H9 (cell line): Measurements from ENCODE around the gene TMEM147. TPM values are rescaled to one million over a fixed set of nuclear protein-coding genes. Genes with fewer than 3 reads are reported as not detected.

Experiments used
- DNase-seq: peaks from one replicate; pipeline ENCODE4 v3.0.0-alpha.2; 2017
- H2AFZ ChIP-seq: one replicate; pipeline ENCODE4 v1.6.1; 2013; ENCODE audit warnings: mild to moderate bottlenecking, low read length, control low read depth, moderate library complexity
- H2AK5ac ChIP-seq: 2 replicates; pipeline ENCODE4 v1.6.1; 2013; ENCODE audit warnings: low read length, control low read depth, mixed read lengths; ENCODE audit not compliant: insufficient read length
- H2BK120ac ChIP-seq: one replicate; pipeline ENCODE4 v1.6.1; 2013; ENCODE audit warnings: low read depth, mild to moderate bottlenecking, low read length, control low read depth, inconsistent platforms; ENCODE audit not compliant: poor library complexity, severe bottlenecking
- H2BK12ac ChIP-seq: 2 replicates; pipeline ENCODE4 v1.6.1; 2013; ENCODE audit warnings: low read length, control low read depth, mixed read lengths, low read depth; ENCODE audit not compliant: insufficient read length
- H2BK15ac ChIP-seq: 2 replicates; pipeline ENCODE4 v1.6.1; 2013; ENCODE audit warnings: low read depth, low read length, control low read depth
- H2BK20ac ChIP-seq: one replicate; pipeline ENCODE4 v1.6.1; 2013; ENCODE audit warnings: low read depth, mild to moderate bottlenecking, low read length, control low read depth, inconsistent platforms; ENCODE audit not compliant: poor library complexity, severe bottlenecking
- H2BK5ac ChIP-seq: 2 replicates; pipeline ENCODE4 v1.6.1; 2013; ENCODE audit warnings: low read length, control low read depth, mixed read lengths; ENCODE audit not compliant: insufficient read length
- H3K14ac ChIP-seq: 2 replicates; pipeline ENCODE4 v1.6.1; 2013; ENCODE audit warnings: low read length, control low read depth; ENCODE audit not compliant: insufficient read depth
- H3K18ac ChIP-seq: 2 replicates; pipeline ENCODE4 v1.6.1; 2013; ENCODE audit warnings: low read depth, mild to moderate bottlenecking, mixed read lengths, low read length, control low read depth; ENCODE audit not compliant: insufficient read length
- H3K23ac ChIP-seq: 2 replicates; pipeline ENCODE4 v1.6.1; 2013; ENCODE audit warnings: low read length, control low read depth, mixed read lengths, low read depth; ENCODE audit not compliant: insufficient read length
- H3K23me2 ChIP-seq: 2 replicates; pipeline ENCODE4 v1.6.1; 2013; ENCODE audit warnings: low read depth, mild to moderate bottlenecking, mixed read lengths, low read length, control low read depth; ENCODE audit not compliant: insufficient read length, poor library complexity, severe bottlenecking
- H3K27ac ChIP-seq: 2 replicates; pipeline ENCODE4 v1.5.1; 2013; ENCODE audit warnings: low read length, control low read depth, mixed read lengths, low read depth; ENCODE audit not compliant: insufficient read length
- H3K27me3 ChIP-seq: 2 replicates; pipeline ENCODE4 v1.6.1; 2013; ENCODE audit warnings: low read length, control low read depth, inconsistent platforms; ENCODE audit not compliant: insufficient read depth
- H3K4ac ChIP-seq: 2 replicates; pipeline ENCODE4 v1.6.1; 2013; ENCODE audit warnings: low read depth, mild to moderate bottlenecking, control low read depth, inconsistent platforms, low read length, moderate library complexity
- H3K4me1 ChIP-seq: 2 replicates; pipeline ENCODE4 v1.6.1; 2013; ENCODE audit warnings: low read length, control low read depth, inconsistent platforms; ENCODE audit not compliant: insufficient read depth
- H3K4me2 ChIP-seq: 2 replicates; pipeline ENCODE4 v1.6.1; 2013; ENCODE audit warnings: low read length, control low read depth, mixed read lengths; ENCODE audit not compliant: insufficient read length, insufficient read depth
- H3K56ac ChIP-seq: 2 replicates; pipeline ENCODE4 v1.6.1; 2013; ENCODE audit warnings: low read depth, mild to moderate bottlenecking, mixed read lengths, low read length, control low read depth; ENCODE audit not compliant: insufficient read length
- H3K79me1 ChIP-seq: 2 replicates; pipeline ENCODE4 v1.6.1; 2013; ENCODE audit warnings: low read depth, mild to moderate bottlenecking, moderate library complexity, low read length, control low read depth, inconsistent platforms; ENCODE audit not compliant: insufficient read depth, poor library complexity, severe bottlenecking
- H3K79me2 ChIP-seq: 2 replicates; pipeline ENCODE4 v1.6.1; 2013; ENCODE audit warnings: low read length, control low read depth, inconsistent platforms; ENCODE audit not compliant: insufficient read depth
- H3K9ac ChIP-seq: 2 replicates; pipeline ENCODE4 v1.6.1; 2013; ENCODE audit warnings: low read length, control low read depth, mixed read lengths; ENCODE audit not compliant: insufficient read length; ENCODE audit errors: extremely low read depth
- H3K9me3 ChIP-seq: one replicate; pipeline ENCODE4 v1.6.1; 2013; ENCODE audit warnings: low read depth, low read length, inconsistent platforms; ENCODE audit not compliant: control insufficient read depth
- H3T11ph ChIP-seq: one replicate; pipeline ENCODE4 v1.6.1; 2013; ENCODE audit warnings: mild to moderate bottlenecking, low read length, control low read depth, inconsistent platforms
- H4K20me1 ChIP-seq: one replicate; pipeline ENCODE4 v1.6.1; 2013; ENCODE audit not compliant: control insufficient read depth, insufficient read length, insufficient read depth
- H4K5ac ChIP-seq: 2 replicates; pipeline ENCODE4 v1.6.1; 2013; ENCODE audit warnings: low read depth, mild to moderate bottlenecking, mixed read lengths, low read length, control low read depth; ENCODE audit not compliant: insufficient read length
- H4K8ac ChIP-seq: replicated peaks from 2 replicates; pipeline ENCODE4 v1.6.1; 2013; ENCODE audit warnings: low read length, control low read depth, mixed read lengths, low read depth; ENCODE audit not compliant: insufficient read length
- H4K91ac ChIP-seq: 2 replicates; pipeline ENCODE4 v1.6.1; 2013; ENCODE audit warnings: low read depth, mild to moderate bottlenecking, moderate library complexity, mixed read lengths, low read length, control low read depth; ENCODE audit not compliant: insufficient read length
- H3K27ac Mint-ChIP-seq, 3 experiments: 2 replicates in 2 of 3; 3 replicates in 1 of 3; pipeline ENCODE4 v1.8.0; 2020 to 2021; ENCODE audit warnings: mixed read lengths in 3 of 3, mild to moderate bottlenecking in 1 of 3, moderate library complexity in 1 of 3
- H3K27me3 Mint-ChIP-seq: 2 replicates; pipeline ENCODE4 v1.8.0; 2021; ENCODE audit warnings: low read depth, mild to moderate bottlenecking, moderate library complexity, mixed read lengths
- H3K36me3 Mint-ChIP-seq, 3 experiments: 2 replicates in 2 of 3; 3 replicates in 1 of 3; pipeline ENCODE4 v1.8.0; 2020 to 2021; ENCODE audit warnings: low read depth in 3 of 3, mixed read lengths in 3 of 3; ENCODE audit not compliant: insufficient read depth in 1 of 3
- H3K4me1 Mint-ChIP-seq, 2 experiments: 2 replicates each; pipeline ENCODE4 v1.8.0; 2020; ENCODE audit warnings: mixed read lengths in 2 of 2
- H3K4me3 Mint-ChIP-seq, 2 experiments: 2 replicates in 1 of 2; 3 replicates in 1 of 2; pipeline ENCODE4 v1.8.0; 2020 to 2021; ENCODE audit warnings: mild to moderate bottlenecking in 2 of 2, mixed read lengths in 2 of 2, moderate library complexity in 1 of 2
- H3K9me3 Mint-ChIP-seq, 2 experiments: 2 replicates in 1 of 2; 3 replicates in 1 of 2; pipeline ENCODE4 v1.8.0; 2020; ENCODE audit warnings: mild to moderate bottlenecking in 2 of 2, mixed read lengths in 2 of 2, moderate library complexity in 1 of 2
- CTCF ChIP-seq: fragments of 200-600 bp; sonication (generic); conservative IDR thresholded peaks from 3 replicates; pipeline ENCODE4 v1.8.0; 2021; ENCODE audit warnings: antibody characterized with exemption, mild to moderate bottlenecking
- WGBS: extraction: QIAGEN DNeasy Blood & Tissue Kit; methylation state at CpG from one replicate; pipeline ENCODE4 v1.1.7; 2013; ENCODE audit warnings: missing lambda C conversion rate, low lambda C conversion rate, mixed read lengths; ENCODE audit not compliant: insufficient read length; ENCODE audit errors: extremely low coverage; 5-methylcytosine and 5-hydroxymethylcytosine counted together
- total RNA-seq: library from RNA; stranded (reverse); gene quantifications from 2 replicates; pipeline ENCODE4 v1.2.1, GENCODE V29; 2021

Gene TMEM147
- total RNA-seq, 1 experiment from 2014 or later: 125 TPM

GRCh38 chr19:35502751-35503150 lies 42.7 kb upstream of the TMEM147 start:
- H3K27me3 ChIP-seq: no peaks in the 10 kb centered on the region
- Mint-ChIP-seq H3K27ac (peak overlapping the region in 2 of 3 experiments; percentile 72 to 79; a peak in 2 of 7 replicates), H3K36me3 (peaks cover 63 to 95% (median 94%) of the 10 kb centered on the region in 3 experiments; a peak in 6 of 7 replicates), H3K4me3 (no peak overlapping the region), H3K9me3 (no peaks in the 10 kb centered on the region), H3K27me3 (no peaks in the 10 kb centered on the region), H3K4me1 (peaks cover 5 to 10% of the 10 kb centered on the region in 2 experiments; a peak in 2 of 4 replicates)
- H3K79me2 ChIP-seq: no peaks in the 10 kb centered on the region; the same call in 1 of the 2 replicates
- DNase-seq: no peak
- H3K9ac ChIP-seq: no peak overlapping the region
- WGBS: no CpG with 5 or more reads among the region's 4 CpGs
- no peak overlapping the region for H4K5ac ChIP-seq
- H4K91ac ChIP-seq: no peak overlapping the region
- H3K79me1 ChIP-seq: no peaks in the 10 kb centered on the region
- no peak overlapping the region for H3K4ac ChIP-seq
- H2BK20ac ChIP-seq: no peak overlapping the region
- no peak overlapping the region for H4K8ac ChIP-seq
- no peaks in the 10 kb centered on the region for H3K23me2 ChIP-seq
- H2AFZ ChIP-seq: no peak overlapping the region
- no peaks in the 10 kb centered on the region for H3K4me1 ChIP-seq
- H3K14ac ChIP-seq: no peak overlapping the region
- no peaks in the 10 kb centered on the region for H4K20me1 ChIP-seq
- no peak overlapping the region for H3T11ph ChIP-seq
- no peaks in the 10 kb centered on the region for H3K9me3 ChIP-seq
- no peak overlapping the region for H3K23ac ChIP-seq
- no peak overlapping the region for H3K27ac ChIP-seq
- no peak overlapping the region for H2AK5ac ChIP-seq
- no peak overlapping the region for H2BK15ac ChIP-seq
- no peak overlapping the region for H3K4me2 ChIP-seq
- no peak overlapping the region for H3K56ac ChIP-seq
- H2BK12ac ChIP-seq: no peak overlapping the region
- no peak overlapping the region for H2BK120ac ChIP-seq
- no peak overlapping the region for H3K18ac ChIP-seq
- no peak for TF ChIP-seq CTCF
- H2BK5ac ChIP-seq: no peak overlapping the region
